ENCODE measurements around the gene SPG7. TPM values are rescaled to one million over a fixed set of nuclear protein-coding genes. Genes with fewer than 3 reads are reported as not detected.

Gene SPG7
- total and polyA plus RNA-seq, 12 donors, result 69.8 to 145 (median 101) TPM

- Histone ChIP-seq H3K36me3 (peaks cover 0 to 78% (median 48%) of the 10 kb centered on the region in 9 donors), H3K27me3 (no peaks in the 10 kb centered on the region), H3K9me3 (no peaks in the 10 kb centered on the region), H3K4me3 (no peak overlapping the region), H3K27ac (no peak overlapping the region), H3K4me1 (peaks cover 4 to 22% (median 14%) of the 10 kb centered on the region in 9 donors)
- intact Hi-C loops (cut with DNase I), result loop anchor here in 6 of 10 donors (5.0 to 10.0 kb wide), 3 partner anchors 220 to 230 kb away; no protein-coding TSS in a partner anchor
- 93 to 96% methylated on average over 16 of the region's 16 CpGs for WGBS, 2 donors
- ATAC-seq, result no peak
- no peak for DNase-seq
- no peak for TF ChIP-seq CTCF (IDR thresholded peaks at IDR 0.05)
These were observed 47.1 kb downstream of the SPG7 start for GRCh38 chr16:89555265-89555664.

- Histone ChIP-seq H3K27me3 (no peaks in the 10 kb centered on the region), H3K27ac (no peak overlapping the region), H3K4me1 (peaks cover 4 to 22% (median 14%) of the 10 kb centered on the region in 9 donors), H3K9me3 (no peaks in the 10 kb centered on the region), H3K36me3 (peaks cover 0 to 73% (median 43%) of the 10 kb centered on the region in 9 donors), H3K4me3 (no peak overlapping the region)
- ATAC-seq (no peak), DNase-seq (no peak)
- 89 to 90% methylated on average over 13 of the region's 13 CpGs for WGBS, 2 donors
- intact Hi-C loops (cut with DNase I), result loop anchor here in 8 of 10 donors (2.0 to 10.0 kb wide), 5 partner anchors 221 to 231 kb away; no protein-coding TSS in a partner anchor
- no peak for TF ChIP-seq CTCF (IDR thresholded peaks at IDR 0.05)
These were observed 47.6 kb downstream of the SPG7 start for GRCh38 chr16:89555780-89556179.

- peak; percentile 64 to 85 (median 78) for TF ChIP-seq CTCF (IDR thresholded peaks at IDR 0.05)
- WGBS, 2 donors, result 55 to 58% methylated on average over 34 of the region's 34 CpGs
- peaks cover 16 to 32% (median 24%) of the 10 kb centered on the region in 9 donors for H3K4me1 ChIP-seq
- intact Hi-C loops (cut with DNase I), result loop anchor here in 8 of 10 donors (2.0 to 10.0 kb wide), 5 partner anchors 222 to 232 kb away; no protein-coding TSS in a partner anchor
- no peaks in the 10 kb centered on the region for H3K9me3 ChIP-seq
- H3K4me3 ChIP-seq, result no peak overlapping the region
- H3K27ac ChIP-seq, result peak overlapping the region in 2 of 10 donors; percentile 7 to 26
- DNase-seq, result peak; percentile 78 to 85
- H3K36me3 ChIP-seq, result peaks cover 0 to 69% (median 44%) of the 10 kb centered on the region in 9 donors
- no peaks in the 10 kb centered on the region for H3K27me3 ChIP-seq
- ATAC-seq, result peak in 5 of 8 donors; percentile 31 to 54 (median 40)
These were observed 48.8 kb downstream of the SPG7 start for GRCh38 chr16:89556750-89557689.

- ATAC-seq (no peak), DNase-seq (no peak)
- peaks cover 19 to 41% (median 32%) of the 10 kb centered on the region in 9 donors for H3K4me1 ChIP-seq
- peak in 3 of 9 donors; percentile 2 to 23 (median 5) for TF ChIP-seq CTCF (IDR thresholded peaks at IDR 0.05)
- H3K36me3 ChIP-seq, result peaks cover 0 to 69% (median 44%) of the 10 kb centered on the region in 9 donors
- H3K27me3 ChIP-seq, result no peaks in the 10 kb centered on the region
- peak overlapping the region in 1 of 10 donors; percentile 7 for H3K27ac ChIP-seq
- no peaks in the 10 kb centered on the region for H3K9me3 ChIP-seq
- intact Hi-C loops (cut with DNase I), result loop anchor here in 8 of 10 donors (2.0 to 10.0 kb wide), 5 partner anchors 223 to 233 kb away; no protein-coding TSS in a partner anchor
- WGBS, 2 donors, result 88% methylated on average over 19 of the region's 19 CpGs
- H3K4me3 ChIP-seq, result no peak overlapping the region
These were observed 49.7 kb downstream of the SPG7 start for GRCh38 chr16:89557690-89558490.
